BLaER1 (cell line): ENCODE measurements around the gene HSBP1L1.

Experiments used
- H3K27ac ChIP-seq: shearing (Covaris generic); formaldehyde crosslinking; 2 replicates; pipeline ENCODE4 v1.8.1; 2022
- H3K27me3 ChIP-seq: shearing (Covaris generic); formaldehyde crosslinking; 2 replicates; pipeline ENCODE4 v1.8.1; 2022
- H3K36me3 ChIP-seq: shearing (Covaris generic); formaldehyde crosslinking; 2 replicates; pipeline ENCODE4 v1.8.1; 2022
- H3K4me1 ChIP-seq: shearing (Covaris generic); formaldehyde crosslinking; 2 replicates; pipeline ENCODE4 v1.8.1; 2022
- H3K4me2 ChIP-seq: shearing (Covaris generic); formaldehyde crosslinking; 2 replicates; pipeline ENCODE4 v1.8.1; 2022
- H3K4me3 ChIP-seq: shearing (Covaris generic); formaldehyde crosslinking; 2 replicates; pipeline ENCODE4 v1.8.1; 2022
- H3K9ac ChIP-seq: shearing (Covaris generic); formaldehyde crosslinking; 2 replicates; pipeline ENCODE4 v1.8.1; 2022
- H3K9me3 ChIP-seq: shearing (Covaris generic); formaldehyde crosslinking; 2 replicates; pipeline ENCODE4 v1.8.1; 2022
- H4K20me1 ChIP-seq: shearing (Covaris generic); formaldehyde crosslinking; 2 replicates; pipeline ENCODE4 v1.8.1; 2022
- Cebpa-rat ChIP-seq: shearing (Covaris generic); IDR thresholded peaks from 2 replicates; pipeline ENCODE4 v1.8.1; 2022

Gene HSBP1L1

GRCh38 chr18:79944746-79945117 lies 19.7 kb upstream of the HSBP1L1 start:
- Histone ChIP-seq H3K9me3 (peaks cover 7% of the 10 kb centered on the region; the same call in 1 of the 2 replicates), H3K4me3 (peak overlapping the region; percentile 4; the same call in 1 of the 2 replicates), H3K36me3 (peaks cover 90% of the 10 kb centered on the region), H3K9ac (peak overlapping the region; percentile 53), H3K4me2 (peak overlapping the region; percentile 71), H3K4me1 (peaks cover 60% of the 10 kb centered on the region), H3K27me3 (no peaks in the 10 kb centered on the region), H3K27ac (peak overlapping the region; percentile 55), H4K20me1 (peaks cover 100% of the 10 kb centered on the region)
- no peak for TF ChIP-seq Cebpa-rat

DNA sequence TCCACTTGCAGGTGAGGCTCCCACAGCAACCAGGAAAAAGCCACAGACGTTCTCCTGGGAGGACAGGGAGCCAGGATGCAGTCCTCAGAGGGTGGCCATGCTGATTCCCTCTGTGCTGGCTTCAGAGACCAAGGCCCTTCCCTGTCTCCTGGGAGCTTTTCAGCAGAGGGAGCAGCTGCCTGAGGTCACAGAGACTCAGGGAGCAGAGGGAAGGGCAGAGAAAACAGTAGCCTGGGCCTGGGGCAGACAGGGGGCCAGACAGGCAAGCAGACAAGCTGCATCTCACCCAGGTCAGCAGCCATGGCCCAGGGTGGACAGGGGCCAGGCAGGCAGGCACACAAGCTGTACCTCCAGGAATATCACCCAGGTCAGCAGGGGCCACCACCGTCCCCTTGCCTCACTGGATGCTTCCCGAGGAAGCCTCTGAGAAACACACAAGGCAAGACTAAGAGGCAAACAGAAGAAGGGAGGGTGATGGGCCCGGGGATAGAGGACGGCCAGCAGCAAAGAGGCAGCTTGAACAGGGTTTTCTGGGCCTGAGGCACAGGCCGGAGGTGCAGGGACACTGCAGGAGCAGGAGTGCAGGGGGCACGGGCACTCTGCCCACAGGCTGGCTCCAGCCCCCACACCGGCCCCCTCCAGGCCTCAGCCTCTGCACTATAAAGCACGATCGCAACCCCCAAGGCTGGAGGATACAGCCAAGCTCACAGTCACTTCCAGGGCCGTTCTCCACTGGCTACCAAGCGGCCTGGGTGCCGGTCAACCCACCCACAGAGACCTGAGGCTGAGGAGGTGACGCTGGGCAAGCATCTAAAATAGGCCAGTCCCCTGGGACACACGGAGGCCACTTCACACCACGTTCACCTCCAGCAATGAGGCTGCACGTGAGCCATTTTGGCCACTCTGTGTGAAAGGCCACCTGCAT lies 19.1 kb upstream of the HSBP1L1 start:
- Histone ChIP-seq H3K4me3 (peak overlapping the region; percentile 4; the same call in 1 of the 2 replicates), H3K9me3 (peaks cover 3% of the 10 kb centered on the region; the same call in 1 of the 2 replicates), H3K9ac (peak overlapping the region; percentile 53), H3K36me3 (peaks cover 84% of the 10 kb centered on the region), H3K4me1 (peaks cover 66% of the 10 kb centered on the region), H3K4me2 (peak overlapping the region; percentile 71), H4K20me1 (peaks cover 100% of the 10 kb centered on the region), H3K27ac (peak overlapping the region; percentile 55), H3K27me3 (no peaks in the 10 kb centered on the region)
- TF ChIP-seq Cebpa-rat: no peak

- Histone ChIP-seq H3K27ac (no peak overlapping the region), H3K27me3 (no peaks in the 10 kb centered on the region), H4K20me1 (peaks cover 89% of the 10 kb centered on the region), H3K9me3 (no peaks in the 10 kb centered on the region), H3K9ac (no peak overlapping the region), H3K4me2 (peak overlapping the region; percentile 96), H3K4me3 (no peak overlapping the region), H3K4me1 (peaks cover 70% of the 10 kb centered on the region), H3K36me3 (peaks cover 65% of the 10 kb centered on the region)
- TF ChIP-seq Cebpa-rat: no peak
Measured at GRCh38 chr18:79947054-79947755, 17.2 kb upstream of the HSBP1L1 start.

DNA sequence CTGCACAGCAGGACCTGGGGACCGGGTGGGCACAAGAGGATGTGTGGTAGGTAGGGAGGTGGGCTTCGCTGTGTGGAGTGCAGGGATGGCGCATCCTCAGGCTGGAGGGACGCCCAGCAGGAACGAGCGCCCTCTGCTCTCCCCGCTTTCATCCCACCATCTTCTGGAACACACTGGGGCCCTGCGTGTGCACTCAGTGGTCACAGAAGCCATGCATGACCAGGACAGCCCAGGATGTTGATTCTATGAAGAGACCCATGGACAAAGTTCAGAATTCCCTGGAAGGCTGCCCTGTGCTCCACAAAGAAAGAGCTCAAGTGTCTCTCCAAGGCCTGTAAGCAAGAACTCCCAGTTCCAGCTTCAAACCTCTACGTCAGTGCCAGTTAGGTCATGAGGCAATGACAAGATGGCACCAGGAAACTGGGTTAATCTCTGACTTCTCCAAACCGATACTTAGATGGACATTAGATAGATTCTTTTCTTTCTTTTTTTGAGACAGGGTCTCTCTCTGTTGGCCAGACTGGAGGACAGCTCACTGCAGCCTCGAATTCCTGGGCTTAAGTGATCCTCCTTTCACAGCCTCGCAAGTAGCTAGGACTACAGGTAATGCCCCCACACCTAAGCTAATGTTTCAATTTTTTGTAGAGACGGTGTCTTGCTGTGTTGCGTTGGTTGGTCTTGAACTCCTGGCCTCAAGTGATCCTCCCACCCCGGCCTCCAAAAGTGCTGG lies 16.4 kb upstream of the HSBP1L1 start:
- no peak overlapping the region for H3K9ac ChIP-seq
- H3K4me3 ChIP-seq: no peak overlapping the region
- peaks cover 57% of the 10 kb centered on the region for H3K36me3 ChIP-seq
- no peaks in the 10 kb centered on the region for H3K27me3 ChIP-seq
- peaks cover 80% of the 10 kb centered on the region for H4K20me1 ChIP-seq
- H3K9me3 ChIP-seq: no peaks in the 10 kb centered on the region
- peak overlapping the region; percentile 85; the same call in 1 of the 2 replicates for H3K27ac ChIP-seq
- H3K4me2 ChIP-seq: peak overlapping the region; percentile 96
- peaks cover 71% of the 10 kb centered on the region for H3K4me1 ChIP-seq
- TF ChIP-seq Cebpa-rat: no peak

DNA sequence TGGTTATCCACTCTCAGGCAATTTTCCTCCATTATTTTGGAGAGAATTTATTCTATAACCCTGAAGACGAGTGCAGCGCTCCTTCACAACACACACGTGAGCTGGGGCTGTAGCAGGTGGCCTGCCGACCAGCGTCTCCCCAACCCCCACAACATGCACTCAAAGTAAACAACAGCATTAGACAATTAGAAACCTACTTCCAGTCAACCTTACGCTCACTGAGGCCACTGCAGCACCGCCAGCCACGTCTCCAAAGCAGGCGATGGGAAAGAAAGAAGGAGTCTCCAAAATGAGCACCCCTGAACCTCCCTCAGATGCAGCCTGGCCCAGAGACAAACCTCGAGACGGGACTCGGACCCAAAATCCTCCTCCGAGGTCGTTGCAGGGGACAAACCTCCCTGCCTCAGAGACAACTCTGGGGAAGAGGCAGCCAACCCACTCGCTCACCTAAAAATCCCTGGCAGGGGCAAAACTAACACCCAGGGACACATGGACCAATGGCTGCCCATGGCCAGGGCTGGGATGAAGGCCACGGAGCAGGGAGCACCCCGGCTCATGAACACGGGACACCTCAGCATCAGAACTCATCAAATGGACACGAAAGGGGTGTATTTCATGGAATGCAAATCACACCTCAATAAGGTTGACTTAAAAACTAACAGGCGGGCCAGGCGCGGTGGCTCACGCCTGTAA lies 15.6 kb upstream of the HSBP1L1 start:
- H3K27me3 ChIP-seq: no peaks in the 10 kb centered on the region
- peak overlapping the region; percentile 85 for H3K27ac ChIP-seq
- peak overlapping the region; percentile 88 for H3K4me3 ChIP-seq
- H4K20me1 ChIP-seq: peaks cover 72% of the 10 kb centered on the region
- TF ChIP-seq Cebpa-rat: no peak
- H3K4me2 ChIP-seq: peak overlapping the region; percentile 96
- H3K9ac ChIP-seq: peak overlapping the region; percentile 89
- no peaks in the 10 kb centered on the region for H3K9me3 ChIP-seq
- H3K4me1 ChIP-seq: peaks cover 68% of the 10 kb centered on the region
- H3K36me3 ChIP-seq: peaks cover 49% of the 10 kb centered on the region

- H4K20me1 ChIP-seq: peaks cover 62% of the 10 kb centered on the region
- H3K9me3 ChIP-seq: no peaks in the 10 kb centered on the region
- H3K27me3 ChIP-seq: no peaks in the 10 kb centered on the region
- H3K9ac ChIP-seq: peak overlapping the region; percentile 89
- H3K4me3 ChIP-seq: peak overlapping the region; percentile 88
- peak overlapping the region; percentile 85 for H3K27ac ChIP-seq
- H3K4me2 ChIP-seq: peak overlapping the region; percentile 96
- peaks cover 41% of the 10 kb centered on the region for H3K36me3 ChIP-seq
- no peak for TF ChIP-seq Cebpa-rat
- peaks cover 57% of the 10 kb centered on the region for H3K4me1 ChIP-seq
Measured at GRCh38 chr18:79949697-79950487, 14.6 kb upstream of the HSBP1L1 start.

GRCh38 chr18:79950515-79951341 lies 13.7 kb upstream of the HSBP1L1 start:
- H3K36me3 ChIP-seq: peaks cover 33% of the 10 kb centered on the region
- no peaks in the 10 kb centered on the region for H3K9me3 ChIP-seq
- H3K4me3 ChIP-seq: peak overlapping the region; percentile 88
- H4K20me1 ChIP-seq: peaks cover 53% of the 10 kb centered on the region
- H3K4me1 ChIP-seq: peaks cover 49% of the 10 kb centered on the region
- no peak for TF ChIP-seq Cebpa-rat
- H3K4me2 ChIP-seq: peak overlapping the region; percentile 96
- peak overlapping the region; percentile 89 for H3K9ac ChIP-seq
- peak overlapping the region; percentile 85 for H3K27ac ChIP-seq
- H3K27me3 ChIP-seq: no peaks in the 10 kb centered on the region
